HG03060 (cell line): ENCODE measurements around the gene METTL13.
"Not testable (repeated sequence)": the region's sequence is repeated elsewhere in the genome, so short reads cannot be mapped to it uniquely, and the experiment has no call there.

Experiments used
- ATAC-seq: cut with Tn5 transposase; IDR thresholded peaks from one replicate; pipeline ENCODE4 v1.9.1; 2021; ENCODE audit warnings: low read depth, moderate number of reproducible peaks; ENCODE audit not compliant: unreplicated experiment

METTL13 gene

DNA sequence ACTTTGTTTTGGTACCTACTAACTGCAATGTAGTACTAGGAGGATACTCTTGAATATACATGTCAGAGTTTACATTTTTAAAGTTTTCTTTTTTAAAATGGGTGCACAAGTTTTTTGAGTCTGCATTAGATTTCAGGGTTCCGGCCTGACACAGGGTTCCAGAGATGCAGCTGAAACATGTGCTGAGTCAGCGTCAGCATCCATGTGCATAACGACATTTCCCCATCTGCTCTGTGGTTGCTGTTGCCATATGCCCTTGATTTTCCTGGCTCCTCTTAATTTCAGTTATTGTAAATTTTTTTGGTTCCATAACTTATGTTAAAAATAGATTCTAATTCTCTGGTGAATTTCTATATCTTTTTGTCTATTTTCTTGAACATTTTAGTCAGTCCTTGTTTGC lies 12.3 kb upstream of the METTL13 start:
- ATAC-seq: no peak

- no peak for ATAC-seq
These were observed 11.7 kb upstream of the METTL13 start for GRCh38 chr1:171769754-171770153.

DNA sequence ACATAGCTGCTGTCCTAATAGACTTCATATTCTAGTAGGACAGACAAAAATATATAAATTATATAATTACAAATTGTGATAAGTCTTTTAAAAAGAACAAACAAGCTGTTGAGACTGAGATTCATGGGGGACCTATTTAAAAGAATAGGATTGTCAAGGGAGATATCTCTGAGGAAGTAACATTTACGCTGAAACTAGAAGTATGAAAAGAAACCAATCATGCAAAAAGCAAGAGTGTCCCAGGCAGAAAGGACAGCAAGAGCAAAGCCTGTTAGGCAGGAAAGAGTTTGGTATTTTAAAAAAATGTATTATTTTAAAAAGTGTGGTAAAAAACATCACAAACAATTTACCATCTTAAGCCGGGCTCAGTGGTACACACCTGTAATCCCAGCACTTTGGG lies 9.1 kb upstream of the METTL13 start:
- ATAC-seq: no peak

- no peak for ATAC-seq
These were observed 781 bp upstream of the METTL13 start for GRCh38 chr1:171780583-171781175.

GRCh38 chr1:171783816-171784530 lies 2.5 kb downstream of the METTL13 start:
- no peak for ATAC-seq

GRCh38 chr1:171784784-171785183 lies 3.3 kb downstream of the METTL13 start:
- ATAC-seq: no peak

- ATAC-seq: no peak
These were observed 4.3 kb downstream of the METTL13 start for GRCh38 chr1:171785766-171786165.

- no peak for ATAC-seq
These were observed 5.1 kb downstream of the METTL13 start for GRCh38 chr1:171786534-171786933.

DNA sequence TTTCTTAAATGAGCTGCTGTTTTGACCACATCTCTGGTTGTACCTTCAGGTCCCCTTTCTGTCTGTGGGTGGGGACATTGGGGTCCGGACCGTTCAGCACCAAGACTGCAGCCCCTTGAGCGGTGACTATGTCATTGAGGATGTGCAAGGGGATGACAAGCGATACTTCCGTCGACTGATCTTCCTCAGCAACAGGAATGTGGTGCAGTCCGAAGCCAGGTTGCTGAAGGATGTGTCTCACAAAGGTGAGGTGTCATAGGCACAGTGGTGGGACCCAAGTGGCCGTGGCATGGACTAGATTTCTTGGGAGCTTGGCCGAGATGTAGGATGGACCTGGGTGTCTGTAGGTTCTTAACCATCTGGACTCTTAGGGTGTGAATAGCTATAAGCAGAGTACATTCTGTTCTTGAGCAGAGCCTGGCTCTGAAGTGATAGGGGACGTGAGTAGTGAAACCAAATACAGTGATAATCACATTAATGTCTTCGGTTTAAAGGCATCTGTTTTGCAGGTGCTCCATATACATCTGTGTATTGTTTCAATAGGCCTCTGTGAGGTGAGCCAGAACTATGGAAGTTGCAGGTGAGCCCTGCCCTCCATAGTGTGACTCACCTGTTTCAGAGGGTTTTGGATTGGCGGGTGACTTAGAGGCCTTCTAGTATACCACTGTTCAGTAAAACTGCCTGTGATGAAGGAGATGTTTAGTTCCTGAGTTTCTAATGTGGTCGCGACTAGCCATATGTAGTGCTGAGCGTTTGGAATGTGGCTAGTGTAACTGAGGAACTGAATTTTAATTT lies 6.4 kb downstream of the METTL13 start:
- no peak for ATAC-seq

- ATAC-seq: no peak
These were observed 7.2 kb downstream of the METTL13 start for GRCh38 chr1:171788696-171789095.

DNA sequence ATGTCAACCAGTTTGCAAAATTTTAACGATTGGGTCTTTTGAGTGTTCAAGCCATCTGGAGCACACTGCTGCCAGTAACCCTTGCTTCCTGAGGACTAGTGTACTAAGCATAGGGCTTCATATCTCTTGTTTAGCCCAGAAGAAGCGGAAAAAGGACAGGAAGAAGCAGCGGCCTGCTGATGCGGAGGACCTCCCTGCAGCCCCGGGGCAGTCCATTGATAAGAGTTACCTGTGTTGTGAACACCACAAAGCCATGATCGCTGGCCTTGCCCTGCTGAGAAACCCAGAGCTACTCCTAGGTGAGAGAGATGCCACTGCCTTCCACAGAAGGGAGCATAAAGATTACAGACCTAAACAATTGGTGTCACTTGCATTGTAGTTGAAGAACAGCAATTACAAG lies 8.9 kb downstream of the METTL13 start:
- ATAC-seq: no peak

- no peak for ATAC-seq
These were observed 11.4 kb downstream of the METTL13 start for GRCh38 chr1:171792656-171793369.

DNA sequence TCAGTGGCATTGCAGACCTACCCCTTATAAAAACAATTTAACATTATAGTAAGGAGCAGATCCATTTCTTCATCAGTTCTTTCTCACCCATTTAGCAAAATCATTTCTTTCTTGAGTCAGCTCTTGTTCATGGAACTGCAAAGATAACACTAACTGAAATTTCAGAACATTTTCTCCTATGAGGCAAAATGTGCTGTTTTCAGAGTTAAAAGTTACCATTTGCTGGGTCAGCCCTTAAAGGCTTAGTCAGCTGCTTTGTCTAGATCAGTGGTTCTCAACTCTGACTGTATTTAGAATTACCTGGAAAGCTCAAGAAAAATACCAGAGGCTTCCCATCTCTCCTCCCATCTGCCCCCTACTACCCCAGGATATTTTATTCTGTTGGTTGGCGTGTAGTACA lies 12.2 kb downstream of the METTL13 start:
- no peak for ATAC-seq

DNA sequence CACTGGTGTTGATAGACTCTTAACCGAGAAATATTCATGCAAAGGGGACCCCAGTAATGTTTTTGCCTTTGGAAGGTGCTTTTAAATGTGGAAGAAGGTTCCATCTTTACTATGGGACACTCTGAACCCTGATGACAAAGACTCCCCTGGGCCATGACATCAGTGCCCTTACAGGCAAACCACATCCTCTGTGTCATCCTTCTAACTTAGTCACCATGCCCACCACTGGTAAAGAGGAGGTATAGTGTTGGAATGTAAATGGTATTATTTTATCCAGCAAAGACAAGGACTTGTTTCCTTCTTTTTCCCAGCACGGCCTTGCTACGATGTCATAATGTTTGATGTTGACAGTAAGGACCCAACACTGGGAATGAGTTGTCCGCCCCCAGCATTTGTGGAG lies 12.6 kb downstream of the METTL13 start:
- no peak for ATAC-seq

GRCh38 chr1:171796592-171796991 lies 15.1 kb downstream of the METTL13 start:
- no peak for ATAC-seq

DNA sequence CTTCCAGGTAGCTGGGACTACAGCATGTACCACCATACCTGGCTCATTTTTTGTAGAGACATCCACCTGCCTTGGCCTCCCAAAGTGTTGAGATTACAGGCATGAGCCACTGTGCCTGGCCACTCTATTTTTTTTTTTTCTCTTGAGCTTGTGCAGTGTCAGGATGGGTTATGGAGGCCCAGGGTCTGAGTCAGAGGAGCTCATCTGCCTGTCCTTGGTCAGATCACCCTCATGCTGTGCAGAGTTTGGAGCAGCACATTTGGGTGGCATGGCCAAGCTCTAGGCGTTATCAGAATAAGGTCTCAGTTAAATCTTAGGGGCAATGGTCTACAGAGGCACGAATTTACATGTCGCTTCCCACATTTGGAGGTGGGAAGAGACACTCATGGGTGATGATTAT lies 16.9 kb downstream of the METTL13 start:
- no peak for ATAC-seq

GRCh38 chr1:171798765-171799164 lies 17.3 kb downstream of the METTL13 start:
- no peak for ATAC-seq

DNA sequence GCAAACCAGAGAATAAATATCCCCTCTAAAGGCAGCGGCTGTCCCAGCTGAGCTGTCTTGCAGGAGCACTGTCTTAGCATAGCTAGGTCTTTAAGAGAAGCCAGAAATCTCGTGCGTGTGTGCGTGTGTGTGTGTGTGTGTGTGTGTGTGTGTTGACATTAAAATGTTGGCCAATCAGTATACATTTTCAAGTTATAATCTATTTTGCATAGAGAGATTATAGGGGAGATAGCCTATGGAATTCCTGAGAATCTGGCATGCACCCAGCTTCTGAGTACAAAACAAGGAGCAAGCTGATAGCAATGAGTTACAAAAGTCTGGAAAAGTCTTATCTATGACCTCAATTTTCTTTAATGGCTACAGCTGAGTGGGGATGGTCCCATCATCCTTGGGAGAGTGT lies 17.7 kb downstream of the METTL13 start:
- ATAC-seq: no peak

DNA sequence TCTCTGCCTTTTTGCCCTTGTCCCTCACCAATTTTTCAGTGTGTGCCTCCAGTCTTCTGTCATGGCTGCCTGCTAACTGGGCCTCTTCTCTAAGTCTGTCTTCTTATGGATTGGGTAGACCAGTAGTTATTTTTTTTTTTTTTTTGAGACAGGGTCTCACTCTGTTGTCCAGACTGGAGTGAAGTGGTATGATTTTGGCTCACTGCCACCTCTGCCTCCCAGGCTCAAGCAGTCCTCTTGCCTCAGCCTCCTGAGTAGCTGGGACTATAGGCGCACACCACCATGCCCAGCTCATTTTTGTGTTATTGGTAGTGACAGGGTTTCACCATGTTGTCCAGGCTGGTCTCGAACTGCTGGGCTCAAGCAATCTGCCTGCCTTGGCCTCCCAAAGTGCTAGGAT lies 18.2 kb downstream of the METTL13 start:
- ATAC-seq: not testable (repeated sequence)

DNA sequence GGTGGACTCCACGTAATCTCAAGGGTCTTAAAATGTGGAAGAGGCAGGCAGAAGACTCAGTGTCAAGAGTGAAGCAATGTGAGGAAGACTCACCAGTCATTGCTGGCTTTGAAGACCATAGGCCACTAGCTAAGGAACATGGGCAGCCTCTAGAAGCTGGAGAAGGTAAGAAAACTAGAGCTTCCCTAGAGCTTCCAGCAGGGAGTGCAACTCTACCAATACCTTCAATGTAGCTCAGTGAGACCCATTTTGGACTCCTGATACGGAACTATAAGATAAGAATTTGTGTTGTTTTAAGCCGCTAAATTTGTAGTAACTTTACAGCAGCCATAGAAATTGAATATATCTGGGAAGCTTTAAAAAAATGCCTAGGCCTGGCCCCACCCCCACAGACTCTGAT lies 18.9 kb downstream of the METTL13 start:
- ATAC-seq: no peak

DNA sequence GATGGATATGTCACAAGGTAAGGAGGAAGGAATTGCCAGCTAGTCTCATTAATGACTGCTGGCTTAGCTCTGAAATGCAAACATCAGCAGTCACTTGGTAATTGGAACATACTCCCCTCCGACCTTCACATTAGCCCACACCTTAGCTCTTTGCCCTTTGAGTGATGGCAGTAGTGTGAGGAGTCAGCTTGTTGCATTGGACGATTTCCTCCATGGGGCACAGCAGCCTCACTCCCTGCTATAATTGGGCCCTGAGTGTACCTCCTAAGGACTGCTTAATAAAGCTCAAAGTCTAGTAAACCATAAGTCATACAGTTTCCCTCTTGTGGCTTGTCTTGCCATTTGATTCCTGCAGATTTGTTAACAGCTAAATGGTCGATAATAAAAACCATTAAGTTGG lies 19.4 kb downstream of the METTL13 start:
- no peak for ATAC-seq
